Peyer's patch (tissue), 4 donors: ENCODE data around the gene ZNF618. TPM values are rescaled to one million over a fixed set of nuclear protein-coding genes. Genes with fewer than 3 reads are reported as not detected.
"Not testable (repeated sequence)": the region's sequence is repeated elsewhere in the genome, so short reads cannot be mapped to it uniquely, and the experiment has no call there.

Experiments used
- DNase-seq, 3 donors: peaks; one replicate each; pipeline ENCODE4 v3.0.0-alpha.2; 2017 to 2019
- H3K27ac ChIP-seq, 4 donors: fragments of 200-600 bp; sonication (generic); one replicate each; pipeline ENCODE4 v1.5.1; 2016 to 2019
- H3K27me3 ChIP-seq, 2 donors: fragments of 200-600 bp; sonication (generic); one replicate each; pipeline ENCODE4 v1.5.1; 2019
- H3K36me3 ChIP-seq, 3 donors: fragments of 200-600 bp; sonication (generic); one replicate each; pipeline ENCODE4 v1.5.1; 2016 to 2019
- H3K4me1 ChIP-seq, 4 donors: fragments of 200-600 bp; sonication (generic); one replicate each; pipeline ENCODE4 v1.5.1; 2016 to 2019
- H3K4me3 ChIP-seq, 4 donors: fragments of 200-600 bp; sonication (generic); 1 replicate in 3 of 4; 2 replicates in 1 of 4; pipeline ENCODE4 v1.5.1; 2016 to 2019; ENCODE audit warnings: mild to moderate bottlenecking in 1 of 4
- H3K9me3 ChIP-seq, 4 donors: fragments of 200-600 bp; sonication (generic); one replicate each; pipeline ENCODE4 v1.5.1; 2016 to 2019; ENCODE audit warnings: mild to moderate bottlenecking in 1 of 4
- CTCF ChIP-seq, 6 experiments: fragments of 450-650 bp in 4 of 6; fragments of 200-600 bp in 2 of 6; sonication (generic) in 1 of 6; IDR thresholded peaks; one replicate each; pipeline ENCODE4 v1.5.1; 2017 to 2019; ENCODE audit warnings: antibody characterized with exemption in 6 of 6, mild to moderate bottlenecking in 3 of 6, moderate library complexity in 1 of 6
- POLR2A ChIP-seq, 2 donors: fragments of 450-650 bp; IDR thresholded peaks; one replicate each; pipeline ENCODE4 v1.5.1; 2017; ENCODE audit warnings: antibody characterized with exemption in 2 of 2, mild to moderate bottlenecking in 2 of 2, moderate library complexity in 2 of 2
- total RNA-seq, 4 donors: library from RNA; depleted of rRNA; stranded (reverse); fragments of >200 nt; gene quantifications; one replicate each; pipeline ENCODE4 v1.1.0, GENCODE V29; 2016

ZNF618 gene
- total RNA-seq, 4 donors from 2014 or later, result 2.8 to 26.4 (median 4.1) TPM

- H3K27ac ChIP-seq, result no peak overlapping the region
- peaks cover 0 to 14% (median 0%) of the 10 kb centered on the region in 3 donors for H3K36me3 ChIP-seq
- peak; percentile 11 to 28 (median 26) for DNase-seq
Measured at GRCh38 chr9:114037961-114038723, 162.0 kb downstream of the ZNF618 start.

DNA sequence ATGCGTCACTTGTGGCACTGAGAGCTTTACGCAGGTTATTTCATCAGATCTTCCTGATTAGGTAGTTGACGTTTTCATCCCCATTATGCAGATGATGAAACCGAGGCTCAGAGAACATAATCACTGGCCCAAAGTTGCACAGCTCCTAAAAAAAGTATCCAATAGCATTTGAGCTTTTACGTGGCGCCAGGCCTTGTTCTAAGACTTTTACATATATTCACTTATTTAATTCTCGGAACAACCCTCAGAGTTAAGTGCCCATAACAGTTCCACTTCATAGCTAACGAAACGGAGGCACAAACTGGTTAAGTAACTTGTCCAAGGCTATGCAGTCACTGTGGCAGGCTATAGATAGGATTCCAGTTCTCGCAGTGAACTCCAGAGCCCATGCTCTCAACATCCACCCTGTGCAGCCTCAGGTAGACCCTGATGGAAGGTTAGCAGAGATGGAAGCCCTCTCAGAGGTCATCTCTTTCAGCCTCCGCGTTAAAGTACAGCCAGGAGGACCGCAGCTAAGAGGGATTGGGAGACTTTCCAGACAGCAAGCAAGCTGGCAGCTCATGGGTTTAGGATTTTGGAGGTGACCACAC is 162.7 kb downstream of the ZNF618 start:
- Histone ChIP-seq H3K4me1 (no peaks in the 10 kb centered on the region), H3K9me3 (no peaks in the 10 kb centered on the region), H3K4me3 (no peak overlapping the region), H3K27me3 (no peaks in the 10 kb centered on the region), H3K36me3 (peaks cover 0 to 14% (median 0%) of the 10 kb centered on the region in 3 donors), H3K27ac (no peak overlapping the region)
- DNase-seq, result peak; percentile 3 to 25 (median 16)
- TF ChIP-seq POLR2A (IDR thresholded peaks at IDR 0.05) (no peak), CTCF (IDR thresholded peaks at IDR 0.05) (no peak)

More at GRCh38 chr9:114037961-114038723, 162.0 kb downstream of the ZNF618 start:
- H3K27me3 ChIP-seq, result no peaks in the 10 kb centered on the region
- no peaks in the 10 kb centered on the region for H3K9me3 ChIP-seq
- H3K4me3 ChIP-seq, result no peak overlapping the region
- H3K4me1 ChIP-seq, result no peaks in the 10 kb centered on the region
- TF ChIP-seq POLR2A (IDR thresholded peaks at IDR 0.05) (no peak), CTCF (IDR thresholded peaks at IDR 0.05) (no peak)

DNA sequence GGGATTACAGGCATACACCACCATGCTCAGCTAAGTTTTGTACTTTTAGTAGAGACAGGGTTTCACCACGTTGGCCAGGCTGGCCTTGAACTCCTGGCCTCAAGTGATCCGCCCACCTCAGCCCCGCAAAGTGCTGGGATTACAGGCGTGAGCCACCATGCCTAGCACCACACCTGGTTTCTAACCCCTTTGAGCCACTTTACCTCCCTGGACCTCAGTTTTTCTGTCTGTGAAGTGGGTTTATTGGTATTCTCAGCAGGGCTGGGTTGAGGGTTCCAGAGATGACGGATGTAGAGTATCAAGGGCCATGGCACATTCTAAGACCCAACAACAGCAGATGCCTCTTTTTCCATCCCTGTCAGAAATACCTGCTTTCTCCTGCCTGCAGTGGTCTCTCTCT is 163.4 kb downstream of the ZNF618 start:
- Histone ChIP-seq H3K27ac (no peak overlapping the region), H3K36me3 (peaks cover 0 to 14% (median 0%) of the 10 kb centered on the region in 3 donors), H3K9me3 (no peaks in the 10 kb centered on the region), H3K4me3 (no peak overlapping the region), H3K4me1 (no peaks in the 10 kb centered on the region), H3K27me3 (no peaks in the 10 kb centered on the region)
- TF ChIP-seq CTCF (IDR thresholded peaks at IDR 0.05) (no peak), POLR2A (IDR thresholded peaks at IDR 0.05) (no peak)
- peak in 1 of 3 donors; percentile 0 for DNase-seq

DNA sequence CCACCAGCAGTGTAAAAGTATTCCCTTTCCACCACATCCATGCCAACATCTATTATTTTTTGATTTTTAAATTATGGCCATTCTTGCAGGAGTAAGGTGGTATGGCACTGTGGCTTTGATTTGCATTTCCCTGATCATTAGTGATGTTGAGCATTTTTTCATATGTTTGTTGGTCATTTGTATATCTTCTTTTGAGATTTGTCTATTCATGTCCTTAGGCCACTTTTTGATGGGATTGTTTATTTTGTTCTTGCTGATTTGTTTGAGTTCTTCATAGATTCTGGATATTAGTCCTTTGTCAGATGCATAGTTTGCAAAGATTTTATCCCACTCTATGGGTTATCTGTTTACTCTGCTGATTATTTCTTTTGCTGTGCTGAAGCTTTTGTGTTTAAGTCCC is 167.6 kb downstream of the ZNF618 start:
- H3K9me3 ChIP-seq, H3K4me3 ChIP-seq, H3K36me3 ChIP-seq, H3K27me3 ChIP-seq, H3K27ac ChIP-seq, H3K4me1 ChIP-seq, DNase-seq: not testable (repeated sequence)

- H3K27me3 ChIP-seq, result no peaks in the 10 kb centered on the region
- no peak for TF ChIP-seq CTCF (IDR thresholded peaks at IDR 0.05)
- no peak for TF ChIP-seq POLR2A (IDR thresholded peaks at IDR 0.05)
- no peaks in the 10 kb centered on the region for H3K9me3 ChIP-seq
- no peak overlapping the region for H3K4me3 ChIP-seq
- peaks cover 0 to 14% (median 0%) of the 10 kb centered on the region in 3 donors for H3K36me3 ChIP-seq
- H3K4me1 ChIP-seq, result no peaks in the 10 kb centered on the region
- no peak overlapping the region for H3K27ac ChIP-seq
- no peak for DNase-seq
Measured at GRCh38 chr9:114046237-114046755, 170.2 kb downstream of the ZNF618 start.

DNA sequence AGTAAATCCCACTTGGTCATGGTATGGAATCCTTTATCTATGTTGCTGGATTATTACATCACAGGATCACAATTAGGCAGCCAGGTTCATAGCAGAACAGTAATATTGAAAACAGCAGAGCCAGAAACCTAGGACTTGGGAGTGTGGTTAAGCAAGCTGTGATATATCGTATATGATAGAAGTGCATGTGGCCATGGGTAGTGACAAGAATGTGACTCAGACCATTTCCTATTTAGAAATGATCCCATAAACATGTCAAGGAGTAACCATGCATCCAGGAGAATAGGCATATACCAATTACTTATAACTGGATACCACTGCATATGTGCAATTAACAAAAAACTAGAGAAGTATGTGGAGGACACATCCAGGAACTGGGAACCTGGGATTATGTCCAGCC is 170.8 kb downstream of the ZNF618 start:
- no peak overlapping the region for H3K4me3 ChIP-seq
- no peak overlapping the region for H3K27ac ChIP-seq
- no peaks in the 10 kb centered on the region for H3K27me3 ChIP-seq
- TF ChIP-seq POLR2A (IDR thresholded peaks at IDR 0.05) (no peak), CTCF (IDR thresholded peaks at IDR 0.05) (no peak)
- H3K9me3 ChIP-seq, result no peaks in the 10 kb centered on the region
- no peaks in the 10 kb centered on the region for H3K4me1 ChIP-seq
- DNase-seq, result no peak
- peaks cover 0 to 14% (median 0%) of the 10 kb centered on the region in 3 donors for H3K36me3 ChIP-seq
